Nephron progenitor cell (in vitro differentiated cells): Measurements from ENCODE around the gene EXOC4.

Experiments used
- DNase-seq: peaks from one replicate; pipeline ENCODE4 v3.0.0; 2021
- H3K27ac Mint-ChIP-seq: 2 replicates; pipeline ENCODE4 v1.8.0; 2021; ENCODE audit warnings: mild to moderate bottlenecking, moderate library complexity, mixed read lengths
- H3K27me3 Mint-ChIP-seq: 2 replicates; pipeline ENCODE4 v1.8.0; 2021; ENCODE audit warnings: mild to moderate bottlenecking, low read depth, mixed read lengths; ENCODE audit not compliant: poor library complexity
- H3K36me3 Mint-ChIP-seq: 2 replicates; pipeline ENCODE4 v1.8.0; 2021; ENCODE audit warnings: low read depth, mixed read lengths
- H3K4me1 Mint-ChIP-seq: 2 replicates; pipeline ENCODE4 v1.8.0; 2021; ENCODE audit warnings: mixed read lengths
- H3K4me3 Mint-ChIP-seq: 2 replicates; pipeline ENCODE4 v1.8.0; 2021; ENCODE audit warnings: mild to moderate bottlenecking, moderate library complexity, mixed read lengths
- H3K9me3 Mint-ChIP-seq: 2 replicates; pipeline ENCODE4 v1.8.0; 2021; ENCODE audit warnings: mild to moderate bottlenecking, moderate library complexity, mixed read lengths
- TF ChIP-seq, protein P1 (sequence below): fragments of 200-600 bp; sonication (generic); IDR thresholded peaks from 2 replicates; pipeline ENCODE4 v1.5.0; 2021; ENCODE audit warnings: antibody characterized with exemption

Gene EXOC4

DNA sequence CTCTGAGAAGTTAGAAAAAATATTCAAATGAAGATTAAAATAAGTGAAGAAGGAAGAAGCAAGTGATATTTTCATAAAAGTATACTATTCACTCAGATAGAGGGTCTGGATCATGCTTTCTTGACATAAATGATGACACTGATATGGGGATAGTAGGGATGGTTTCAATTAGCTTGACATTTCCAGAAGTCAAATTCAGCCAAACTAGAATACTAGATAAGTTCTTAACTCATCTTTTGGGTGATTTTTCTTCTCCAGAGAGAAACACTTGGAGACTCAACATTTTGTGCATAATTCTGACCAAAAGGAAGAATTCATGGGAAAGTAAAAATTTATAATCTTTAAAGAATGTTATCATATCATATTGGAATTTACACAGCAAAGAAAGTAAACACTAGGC lies 722.3 kb downstream of the EXOC4 start:
- no peak overlapping the region for H3K27ac Mint-ChIP-seq
- DNase-seq, result no peak
- H3K36me3 Mint-ChIP-seq, result peaks cover 11% of the 10 kb centered on the region
- H3K27me3 Mint-ChIP-seq, result no peaks in the 10 kb centered on the region
- H3K4me1 Mint-ChIP-seq, result peaks cover 11% of the 10 kb centered on the region
- no peak overlapping the region for H3K4me3 Mint-ChIP-seq
- TF ChIP-seq, protein P1, sequence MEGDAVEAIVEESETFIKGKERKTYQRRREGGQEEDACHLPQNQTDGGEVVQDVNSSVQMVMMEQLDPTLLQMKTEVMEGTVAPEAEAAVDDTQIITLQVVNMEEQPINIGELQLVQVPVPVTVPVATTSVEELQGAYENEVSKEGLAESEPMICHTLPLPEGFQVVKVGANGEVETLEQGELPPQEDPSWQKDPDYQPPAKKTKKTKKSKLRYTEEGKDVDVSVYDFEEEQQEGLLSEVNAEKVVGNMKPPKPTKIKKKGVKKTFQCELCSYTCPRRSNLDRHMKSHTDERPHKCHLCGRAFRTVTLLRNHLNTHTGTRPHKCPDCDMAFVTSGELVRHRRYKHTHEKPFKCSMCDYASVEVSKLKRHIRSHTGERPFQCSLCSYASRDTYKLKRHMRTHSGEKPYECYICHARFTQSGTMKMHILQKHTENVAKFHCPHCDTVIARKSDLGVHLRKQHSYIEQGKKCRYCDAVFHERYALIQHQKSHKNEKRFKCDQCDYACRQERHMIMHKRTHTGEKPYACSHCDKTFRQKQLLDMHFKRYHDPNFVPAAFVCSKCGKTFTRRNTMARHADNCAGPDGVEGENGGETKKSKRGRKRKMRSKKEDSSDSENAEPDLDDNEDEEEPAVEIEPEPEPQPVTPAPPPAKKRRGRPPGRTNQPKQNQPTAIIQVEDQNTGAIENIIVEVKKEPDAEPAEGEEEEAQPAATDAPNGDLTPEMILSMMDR, result no peak
- H3K9me3 Mint-ChIP-seq, result peaks cover 8% of the 10 kb centered on the region

DNA sequence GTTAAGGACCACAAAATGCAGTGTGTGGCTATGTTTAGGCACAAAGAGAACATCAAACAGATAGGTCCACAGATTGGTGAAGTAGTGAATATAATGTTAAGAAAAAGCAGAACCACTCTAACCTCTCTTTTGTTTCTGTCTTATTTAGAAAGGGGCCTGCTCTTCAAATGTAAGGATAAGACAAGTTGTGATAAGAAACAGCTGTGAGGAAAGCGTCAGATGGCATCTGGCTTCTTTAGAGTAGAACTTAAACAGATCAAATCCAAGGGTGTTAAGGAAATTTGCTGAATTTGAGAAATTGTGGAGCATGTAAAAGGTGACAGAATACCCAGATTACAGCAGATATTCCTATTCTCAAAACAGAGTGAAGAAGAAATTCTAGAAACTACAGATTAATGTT lies 723.3 kb downstream of the EXOC4 start:
- H3K36me3 Mint-ChIP-seq, result peaks cover 8% of the 10 kb centered on the region

DNA sequence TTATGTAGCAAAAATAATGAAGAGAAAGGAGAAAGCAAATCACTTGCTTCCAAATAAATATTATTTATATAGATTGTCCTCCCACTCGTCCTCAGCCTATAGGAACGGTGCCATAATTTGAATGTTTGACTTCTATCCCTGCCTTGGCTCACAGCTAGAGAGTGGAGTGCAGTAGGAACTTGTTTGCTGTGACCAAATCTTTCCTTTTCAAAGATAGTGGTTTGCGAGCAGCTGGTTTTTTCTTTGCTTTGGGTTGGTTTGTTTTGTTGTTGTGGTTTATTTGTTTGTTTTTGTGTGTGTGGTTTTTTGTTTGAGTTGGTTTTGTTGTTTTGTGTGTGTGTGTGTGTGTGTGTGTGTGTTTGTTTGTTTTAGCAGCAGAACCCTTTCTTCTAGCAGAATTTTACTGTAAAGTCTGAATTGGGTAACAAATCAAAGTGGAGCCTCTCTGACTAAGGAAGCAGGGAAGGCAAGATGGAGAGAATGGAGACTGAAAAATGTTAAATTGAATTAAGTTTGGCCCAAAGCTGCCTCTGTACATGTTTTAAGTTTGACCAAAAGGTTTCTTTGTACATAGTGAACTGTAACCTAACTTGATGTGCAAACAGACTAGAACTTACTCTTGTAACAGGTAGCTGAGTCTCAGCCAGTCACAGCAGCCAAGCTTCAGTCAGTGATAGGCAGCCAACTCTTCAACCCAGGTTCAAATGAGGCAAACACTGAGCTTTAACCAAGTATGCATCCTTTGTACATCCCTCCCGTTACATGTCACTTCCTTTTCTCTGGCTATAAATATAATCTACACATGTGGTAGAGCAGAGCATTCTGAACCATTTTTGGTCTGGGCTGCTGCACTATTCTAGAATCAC lies 724.8 kb downstream of the EXOC4 start:
- H3K9me3 Mint-ChIP-seq, result peaks cover 4% of the 10 kb centered on the region
- TF ChIP-seq, protein P1, result no peak
- H3K27ac Mint-ChIP-seq, result peak overlapping the region; percentile 94
- peaks cover 11% of the 10 kb centered on the region for H3K4me1 Mint-ChIP-seq
- DNase-seq, result no peak
- no peaks in the 10 kb centered on the region for H3K27me3 Mint-ChIP-seq
- H3K36me3 Mint-ChIP-seq, result peaks cover 15% of the 10 kb centered on the region
- no peak overlapping the region for H3K4me3 Mint-ChIP-seq

More for the DNA sequence above, 723.3 kb downstream of the EXOC4 start:
- DNase-seq, result no peak
- Mint-ChIP-seq H3K4me3 (no peak overlapping the region), H3K4me1 (peaks cover 11% of the 10 kb centered on the region), H3K9me3 (no peaks in the 10 kb centered on the region), H3K27me3 (no peaks in the 10 kb centered on the region), H3K27ac (no peak overlapping the region)
- TF ChIP-seq, protein P1, result no peak

DNA sequence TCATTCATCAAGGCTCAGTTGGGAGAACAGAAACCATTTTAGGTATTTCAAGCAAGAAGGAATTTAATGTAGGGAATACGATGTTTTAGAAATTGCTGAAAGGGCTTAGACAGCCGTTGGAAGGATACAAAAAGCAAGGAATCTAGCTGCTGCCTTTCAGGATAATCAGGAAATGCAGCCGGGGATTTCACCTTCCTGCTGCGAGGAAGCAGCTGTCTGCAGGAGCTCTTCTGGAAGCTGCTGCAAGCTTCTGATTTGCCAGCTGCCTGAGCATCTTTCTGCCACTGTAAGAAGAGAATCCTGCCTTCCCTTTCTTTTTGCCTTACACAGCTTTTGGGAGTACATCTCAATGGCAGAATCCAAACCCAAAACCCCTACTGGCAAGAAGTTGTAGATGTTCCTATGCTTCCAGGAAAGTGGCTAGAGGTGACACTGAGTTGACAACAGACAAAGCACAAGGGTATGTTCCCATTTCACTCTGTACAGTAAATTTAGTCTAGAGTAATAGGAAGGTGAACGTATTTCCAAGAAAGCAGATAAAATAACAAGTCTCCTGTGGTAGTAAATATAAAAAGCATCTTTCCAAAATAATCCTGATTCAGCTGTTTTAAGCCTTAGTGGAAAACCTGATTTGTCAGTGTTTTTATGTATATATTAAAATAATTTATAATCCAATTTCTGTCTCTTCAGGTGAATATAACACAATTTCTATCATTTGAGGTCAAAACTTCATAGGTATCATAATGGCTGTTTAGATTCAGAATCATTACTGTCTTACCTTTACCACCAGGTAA lies 725.8 kb downstream of the EXOC4 start:
- peaks cover 4% of the 10 kb centered on the region for H3K9me3 Mint-ChIP-seq
- no peak overlapping the region for H3K27ac Mint-ChIP-seq
- peaks cover 11% of the 10 kb centered on the region for H3K4me1 Mint-ChIP-seq
- peaks cover 15% of the 10 kb centered on the region for H3K36me3 Mint-ChIP-seq
- no peak for DNase-seq
- TF ChIP-seq, protein P1, result no peak
- no peak overlapping the region for H3K4me3 Mint-ChIP-seq
- H3K27me3 Mint-ChIP-seq, result no peaks in the 10 kb centered on the region

DNA sequence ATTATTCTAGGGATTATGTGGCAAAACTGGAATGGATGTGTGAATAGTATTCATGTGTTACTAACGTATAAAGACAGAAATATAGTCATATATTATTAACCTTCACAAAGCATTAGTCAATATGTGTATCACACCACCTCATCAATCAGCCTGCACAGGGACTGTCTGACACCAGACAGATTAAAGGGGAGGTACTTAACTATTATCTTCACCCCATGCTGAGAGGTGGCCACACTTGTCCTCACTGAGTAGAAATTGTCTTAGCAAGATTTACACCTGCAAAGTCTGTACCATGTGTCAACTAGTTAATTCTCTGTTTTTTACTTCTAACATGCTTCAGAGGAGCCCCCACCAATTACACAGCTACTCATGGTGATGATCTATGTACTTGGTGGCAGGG lies 727.9 kb downstream of the EXOC4 start:
- H3K4me1 Mint-ChIP-seq, result peaks cover 11% of the 10 kb centered on the region

More for the DNA sequence above, 727.9 kb downstream of the EXOC4 start:
- Mint-ChIP-seq H3K4me3 (no peak overlapping the region), H3K27ac (no peak overlapping the region), H3K36me3 (peaks cover 15% of the 10 kb centered on the region), H3K9me3 (peaks cover 4% of the 10 kb centered on the region), H3K27me3 (peaks cover 3% of the 10 kb centered on the region)
- TF ChIP-seq, protein P1, result no peak
- DNase-seq, result no peak
